SK-N-DZ (cell line): ENCODE measurements around the gene EFHD1. TPM values are rescaled to one million over a fixed set of nuclear protein-coding genes. Genes with fewer than 3 reads are reported as not detected.
A peak's percentile ranks its signal among the peaks of the same experiment; 100 is the strongest.

ENCODE experiments used
- DNase-seq: peaks from one replicate; pipeline ENCODE4 v3.0.0-alpha.2; 2015; ENCODE audit warnings: low spot score
- polyA plus RNA-seq, 2 experiments: library from polyadenylated mRNA; depleted of rRNA; stranded (reverse); fragments of >200 nt; gene quantifications; 2 replicates each; pipeline ENCODE4 v1.2.3, GENCODE V29; 2014

Gene EFHD1
- 0.85 and 1.0 TPM in 2 replicates for polyA plus RNA-seq (2014; cell fraction: cytosol; rRNA removed)
- 0.83 TPM in 1 of 2 replicates, not detected in the other for polyA plus RNA-seq (2014; cell fraction: nucleus; rRNA removed)

DNA sequence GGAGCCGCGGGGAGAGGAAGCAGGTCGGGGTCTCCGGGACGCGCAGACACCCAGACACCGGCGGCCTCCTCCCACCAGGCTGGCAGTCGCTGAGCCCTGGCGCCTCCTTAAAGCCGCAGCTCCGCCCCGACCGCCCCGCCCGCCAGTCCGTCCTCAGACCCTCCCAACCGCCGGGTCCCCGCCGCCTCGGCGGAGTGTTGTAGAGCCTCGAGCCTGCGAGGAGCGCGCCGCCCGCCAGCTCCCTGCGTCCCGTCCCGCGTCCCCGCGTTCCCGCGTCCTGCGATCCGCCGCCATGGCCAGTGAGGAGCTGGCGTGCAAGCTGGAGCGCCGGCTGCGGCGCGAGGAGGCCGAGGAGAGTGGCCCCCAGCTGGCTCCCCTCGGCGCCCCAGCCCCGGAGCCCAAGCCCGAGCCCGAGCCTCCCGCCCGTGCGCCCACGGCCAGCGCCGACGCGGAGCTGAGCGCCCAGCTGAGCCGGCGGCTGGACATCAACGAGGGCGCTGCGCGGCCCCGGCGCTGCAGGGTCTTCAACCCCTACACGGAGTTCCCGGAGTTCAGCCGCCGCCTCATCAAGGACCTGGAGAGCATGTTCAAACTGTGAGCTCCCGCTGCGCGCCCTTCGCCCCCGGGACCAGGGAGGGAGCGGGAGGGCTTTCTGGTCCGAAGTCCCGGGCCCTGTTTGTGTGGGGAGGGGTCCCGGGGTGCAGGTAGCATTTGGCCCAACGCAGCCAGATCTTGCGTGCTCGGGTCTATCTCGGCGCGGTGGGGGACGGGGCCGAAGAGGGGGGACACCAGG, at the start of gene EFHD1:
EFHD1 (plus strand) TSS at position 192 of the 793 bp plus-strand sequence; CDS start at position 293, 101 bp downstream.
- peak; percentile 53 for DNase-seq

DNA sequence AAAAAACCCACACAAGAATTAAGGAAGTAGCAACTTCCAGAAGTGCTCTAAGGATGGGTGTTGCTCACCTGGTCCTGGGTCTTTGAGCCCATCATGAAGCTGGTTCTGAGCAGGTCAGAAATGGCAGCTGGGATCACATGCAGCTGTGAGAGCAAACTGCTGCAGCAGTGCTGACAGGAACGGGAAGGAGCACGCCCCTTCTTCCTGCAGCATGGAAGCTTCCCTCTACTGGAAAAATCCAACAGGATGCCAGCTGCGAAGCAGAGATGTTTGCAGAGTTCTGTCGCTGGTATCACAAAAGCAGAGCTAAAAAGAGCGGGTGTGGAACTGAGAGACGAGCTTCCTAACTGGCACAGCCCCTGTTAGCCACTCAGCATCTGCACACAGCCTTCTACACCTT, 49.2 kb upstream of the EFHD1 start:
- no peak for DNase-seq

DNA sequence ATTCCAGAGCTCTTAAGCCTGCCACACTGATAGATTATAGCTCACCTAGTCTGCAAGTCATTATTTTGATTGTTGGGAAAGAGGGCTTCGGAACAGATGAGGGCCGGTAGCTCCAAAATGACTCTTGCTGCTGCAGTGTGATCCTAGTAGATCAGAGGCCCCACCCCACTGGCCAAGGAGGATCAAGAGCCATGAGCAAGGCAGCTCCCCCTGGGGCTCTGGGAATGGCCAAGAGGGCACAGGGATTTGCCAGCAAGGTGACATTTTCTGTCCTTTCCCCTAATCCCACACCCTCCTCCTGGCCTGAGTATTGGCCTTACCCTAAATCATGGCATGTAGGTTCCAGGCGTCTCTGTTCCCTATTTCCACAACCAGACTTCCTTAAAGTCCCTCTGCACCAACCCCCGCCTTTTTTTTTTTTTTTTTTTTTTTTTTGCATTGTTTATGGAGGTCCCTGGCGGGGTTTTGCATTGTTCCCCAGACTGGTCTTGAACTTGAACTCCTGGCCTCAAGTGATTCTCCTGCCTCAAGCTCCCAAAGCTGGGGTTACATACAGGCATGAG, 46.4 kb upstream of the EFHD1 start:
- DNase-seq, result no peak

DNA sequence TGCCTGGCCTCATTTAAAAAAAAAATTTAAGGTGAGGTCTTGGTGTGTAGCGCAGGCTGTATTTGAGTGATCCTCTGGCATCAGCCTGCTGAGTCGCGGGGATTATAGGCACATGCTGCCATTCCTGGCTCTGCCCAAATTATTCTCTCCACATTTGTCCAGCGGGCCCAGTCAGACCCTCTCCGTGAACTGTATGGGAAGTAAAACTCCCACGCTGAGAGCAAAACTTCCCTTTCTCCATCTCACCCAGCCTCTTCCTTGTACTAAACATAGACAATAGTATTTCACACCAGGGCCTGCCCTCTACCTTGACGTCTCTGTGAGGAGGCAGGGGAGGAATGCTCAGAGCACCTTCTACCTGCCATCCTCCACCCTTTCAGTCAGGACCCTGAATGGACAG, 45.9 kb upstream of the EFHD1 start:
- no peak for DNase-seq

- no peak for DNase-seq
These were observed 45.4 kb upstream of the EFHD1 start for GRCh38 chr2:232588031-232588430.

DNA sequence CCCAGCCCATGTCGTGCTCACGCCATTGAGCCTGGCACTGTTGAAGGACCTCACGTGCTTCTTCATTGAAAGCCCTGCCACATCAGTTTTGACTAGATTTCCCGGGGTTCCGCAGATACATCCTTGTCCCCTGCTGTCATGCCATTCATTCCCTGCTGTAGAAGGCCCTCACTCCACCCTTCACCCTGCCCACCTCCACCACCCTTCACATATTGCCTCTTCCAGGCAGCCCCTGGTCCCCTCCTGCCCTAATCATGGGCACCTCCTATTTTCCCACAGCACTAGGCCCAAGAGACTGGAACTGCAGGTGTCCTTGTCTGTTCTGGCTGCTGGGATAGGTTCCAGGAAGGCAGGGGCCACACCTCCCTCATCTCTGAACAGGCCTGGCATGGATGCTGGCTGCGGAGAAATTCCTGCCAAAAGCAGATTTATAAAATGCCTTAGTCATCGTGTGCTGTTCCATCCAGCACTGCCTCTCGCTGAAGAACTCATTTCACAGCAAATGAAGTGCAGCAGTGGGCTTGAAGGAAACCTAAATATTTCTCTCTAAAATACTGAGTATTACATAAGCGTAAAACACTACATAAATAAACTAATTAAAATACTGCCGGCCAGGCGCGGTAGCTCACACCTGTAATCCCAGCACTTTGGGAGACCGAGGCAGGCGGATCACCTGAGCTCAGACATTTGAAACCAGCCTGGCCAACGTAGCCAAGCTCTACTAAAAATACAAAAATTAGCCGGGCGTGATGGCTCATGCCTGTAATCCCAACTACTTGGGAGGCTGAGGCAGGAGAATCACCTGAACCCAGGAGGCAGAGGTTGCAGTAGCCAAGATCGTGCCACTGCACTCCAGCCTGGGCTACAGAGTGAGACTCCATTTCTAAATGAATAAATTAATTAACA, 44.5 kb upstream of the EFHD1 start:
- DNase-seq, result no peak

GRCh38 chr2:232592772-232593395, 40.5 kb upstream of the EFHD1 start:
- DNase-seq, result no peak

DNA sequence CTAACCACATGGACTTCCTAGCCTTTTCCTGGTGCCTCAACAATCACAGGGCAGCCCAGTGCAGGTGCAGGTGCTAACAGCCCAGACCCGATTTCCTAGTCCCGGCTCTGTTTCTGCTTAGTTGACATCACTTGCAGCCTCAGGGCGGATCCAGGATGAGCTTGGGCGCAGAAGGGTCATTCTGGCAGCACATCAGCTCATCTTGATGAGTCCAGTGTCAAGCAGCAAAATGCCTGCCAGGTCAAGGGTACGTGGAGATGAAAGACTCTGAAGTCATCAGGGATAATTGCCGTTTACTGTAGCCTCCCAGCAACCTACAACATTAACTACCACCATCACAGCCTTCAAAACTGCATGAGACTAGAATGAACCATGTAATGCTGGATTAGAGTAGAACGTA, 39.4 kb upstream of the EFHD1 start:
- DNase-seq, result no peak

GRCh38 chr2:232597362-232598079, 35.9 kb upstream of the EFHD1 start:
- no peak for DNase-seq

DNA sequence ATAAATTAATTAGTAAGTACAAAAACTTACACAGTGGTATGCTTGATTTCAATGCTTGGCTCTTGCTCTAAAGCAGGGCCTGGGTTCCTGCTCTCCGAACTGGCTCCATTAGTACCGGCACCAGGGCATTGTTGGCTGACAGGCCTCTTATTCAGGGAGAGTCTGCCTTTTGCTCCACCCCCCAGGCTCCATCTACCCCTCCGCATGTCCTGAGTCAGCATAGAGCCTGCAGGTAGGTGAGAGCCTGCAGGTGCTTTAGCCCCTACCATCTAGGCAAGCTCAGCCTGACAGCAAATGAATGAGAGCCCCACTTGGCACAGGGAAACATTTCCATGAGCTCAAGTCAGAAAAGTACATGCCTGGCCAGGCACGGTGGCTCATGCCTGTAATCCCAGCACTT, 35.1 kb upstream of the EFHD1 start:
- no peak for DNase-seq

DNA sequence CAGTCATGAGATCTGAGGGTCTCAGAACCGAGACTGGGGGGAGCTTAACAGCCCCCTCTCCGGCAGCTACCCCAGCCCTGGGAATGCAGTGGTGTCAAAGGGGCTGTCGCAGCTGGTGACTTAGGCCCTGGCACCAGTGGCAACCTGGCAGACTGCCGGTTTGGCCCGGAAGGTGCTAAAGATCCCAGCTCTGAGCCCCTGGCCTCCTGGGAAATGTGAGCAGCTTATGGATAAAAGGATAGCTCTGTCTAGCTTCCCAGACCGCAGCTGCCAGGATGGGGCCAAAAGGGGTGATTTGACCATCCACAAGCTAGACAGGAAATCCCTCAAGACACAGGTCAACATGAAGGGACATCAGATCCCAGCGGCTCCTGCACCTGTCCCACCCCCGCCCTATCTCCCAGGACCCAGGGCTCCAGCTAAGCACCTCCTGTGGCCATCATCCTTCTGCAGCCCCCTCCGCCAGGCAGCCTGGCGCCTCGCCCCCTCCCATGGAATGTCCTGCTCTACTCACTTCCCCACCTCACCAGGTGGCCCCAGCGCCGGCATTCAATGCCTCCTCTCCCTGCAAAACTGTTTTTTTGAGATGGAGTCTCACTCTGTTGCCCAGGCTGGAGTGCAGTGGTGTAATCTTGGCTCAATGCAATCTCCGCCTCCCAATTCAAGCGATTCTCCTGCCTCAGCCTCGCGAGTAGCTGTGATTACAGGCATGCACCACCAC, 33.2 kb upstream of the EFHD1 start:
- DNase-seq, result no peak

- no peak for DNase-seq
These were observed 30.1 kb upstream of the EFHD1 start for GRCh38 chr2:232603283-232603682.

- no peak for DNase-seq
These were observed 28.9 kb upstream of the EFHD1 start for GRCh38 chr2:232604535-232604934.

- no peak for DNase-seq
These were observed 26.4 kb upstream of the EFHD1 start for GRCh38 chr2:232607011-232607410.

- DNase-seq, result no peak
These were observed 23.8 kb upstream of the EFHD1 start for GRCh38 chr2:232609607-232610006.

DNA sequence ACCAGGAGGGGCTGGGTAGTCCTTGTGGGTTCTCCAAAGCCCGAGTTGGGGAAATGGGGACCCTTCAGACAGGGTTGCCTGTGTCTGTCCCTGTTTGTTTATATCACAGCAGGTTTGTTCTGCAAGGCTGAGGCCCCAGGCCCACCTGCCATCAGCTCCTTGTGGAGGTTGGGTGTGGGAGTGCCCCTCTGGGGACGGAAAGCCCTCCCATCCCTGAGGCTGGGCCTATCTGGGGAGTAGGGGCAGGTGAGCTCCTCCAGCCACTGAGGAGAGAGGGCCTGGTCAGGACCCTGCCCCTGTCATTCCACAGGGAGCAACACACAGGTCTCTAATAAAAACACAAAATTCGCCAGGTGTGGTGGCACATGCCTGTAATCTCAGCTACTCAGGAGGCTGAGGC, 23.3 kb upstream of the EFHD1 start:
- no peak for DNase-seq

DNA sequence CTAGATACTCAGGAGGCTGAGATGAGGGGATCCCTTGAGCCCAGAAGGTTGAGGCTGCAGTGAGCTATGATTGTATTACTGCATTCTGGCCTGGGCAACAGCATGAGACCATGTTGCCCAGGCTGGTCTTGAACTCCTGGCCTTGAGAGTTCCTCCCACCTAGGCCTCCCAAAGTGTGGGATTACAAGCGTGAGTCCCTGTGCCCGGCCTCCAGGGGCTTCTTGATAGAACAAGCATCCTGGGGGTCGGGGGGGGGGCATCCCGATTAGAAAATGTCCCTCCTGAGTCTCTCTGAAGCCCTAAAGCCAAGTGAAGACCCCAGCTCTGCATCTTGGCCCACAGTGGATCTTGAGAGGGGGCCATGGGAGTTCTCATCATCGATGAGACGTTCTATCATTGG, 22.3 kb upstream of the EFHD1 start:
- DNase-seq, result no peak

- no peak for DNase-seq
These were observed 21.7 kb upstream of the EFHD1 start for GRCh38 chr2:232611559-232612218.

GRCh38 chr2:232613538-232614134, 19.8 kb upstream of the EFHD1 start:
- DNase-seq, result no peak
